DOHH2 (cell line): Measurements from ENCODE around the gene BUB1.

ENCODE experiments used
- H3F3A ChIP-seq: fragments of 200-600 bp; sonication (generic), shearing (Covaris generic); 2 replicates; pipeline ENCODE4 v1.6.0; 2016; ENCODE audit warnings: antibody characterized with exemption, mild to moderate bottlenecking; ENCODE audit not compliant: control insufficient read depth, insufficient read depth
- H3K27ac ChIP-seq: fragments of 200-600 bp; sonication (generic); 2 replicates; pipeline ENCODE4 v1.5.1; 2014; ENCODE audit warnings: low read depth, mild to moderate bottlenecking, low read length, moderate library complexity
- H3K27me3 ChIP-seq: fragments of 200-600 bp; sonication (generic); 2 replicates; pipeline ENCODE4 v1.6.1; 2014; ENCODE audit warnings: mild to moderate bottlenecking, low read length, mixed read lengths; ENCODE audit not compliant: control insufficient read depth
- H3K36me3 ChIP-seq: fragments of 200-600 bp; sonication (generic); 2 replicates; pipeline ENCODE4 v1.6.1; 2014; ENCODE audit warnings: mild to moderate bottlenecking, low read length, moderate library complexity, mixed read lengths; ENCODE audit not compliant: control insufficient read depth
- H3K4me1 ChIP-seq: fragments of 200-600 bp; sonication (generic); 2 replicates; pipeline ENCODE4 v1.6.1; 2014; ENCODE audit warnings: mild to moderate bottlenecking, low read length, mixed read lengths; ENCODE audit not compliant: control insufficient read depth
- H3K4me2 ChIP-seq: fragments of 200-600 bp; sonication (generic); 2 replicates; pipeline ENCODE4 v1.6.0; 2014; ENCODE audit warnings: mild to moderate bottlenecking, low read length, moderate library complexity
- H3K4me3 ChIP-seq: fragments of 200-600 bp; sonication (generic); 2 replicates; pipeline ENCODE4 v1.5.1; 2014; ENCODE audit warnings: mild to moderate bottlenecking, low read length, mixed read lengths
- H3K79me2 ChIP-seq: fragments of 200-600 bp; sonication (generic); 2 replicates; pipeline ENCODE4 v1.6.1; 2014; ENCODE audit warnings: mild to moderate bottlenecking, low read length, mixed read lengths; ENCODE audit not compliant: control insufficient read depth
- H3K9me2 ChIP-seq: fragments of 200-600 bp; sonication (generic); replicated peaks from 2 replicates; pipeline ENCODE4 v1.6.1; 2014; ENCODE audit warnings: mild to moderate bottlenecking, low read length, mixed read lengths; ENCODE audit not compliant: control insufficient read depth
- H3K9me3 ChIP-seq: fragments of 200-600 bp; sonication (generic); 2 replicates; pipeline ENCODE4 v1.6.1; 2014; ENCODE audit warnings: antibody characterized with exemption, low read length, mixed read lengths; ENCODE audit not compliant: control insufficient read depth, insufficient read depth
- H4K20me1 ChIP-seq: fragments of 200-600 bp; sonication (generic); 2 replicates; pipeline ENCODE4 v1.6.0; 2014; ENCODE audit warnings: low read depth, mild to moderate bottlenecking, antibody characterized with exemption, low read length, moderate library complexity; ENCODE audit not compliant: control insufficient read depth, insufficient read depth
- CTCF ChIP-seq: fragments of 200-600 bp; sonication (generic); IDR thresholded peaks from one replicate; pipeline ENCODE4 v1.5.1; 2014; ENCODE audit warnings: antibody characterized with exemption, mild to moderate bottlenecking, low read depth, low read length; ENCODE audit not compliant: poor library complexity, severe bottlenecking
- EZH2phosphoT487 ChIP-seq: fragments of 200-600 bp; sonication (generic); IDR thresholded peaks from 2 replicates; pipeline ENCODE4 v1.6.1; 2017; ENCODE audit warnings: borderline replicate concordance, mild to moderate bottlenecking, antibody characterized with exemption, low read length, moderate library complexity, mixed read lengths

BUB1 gene

DNA sequence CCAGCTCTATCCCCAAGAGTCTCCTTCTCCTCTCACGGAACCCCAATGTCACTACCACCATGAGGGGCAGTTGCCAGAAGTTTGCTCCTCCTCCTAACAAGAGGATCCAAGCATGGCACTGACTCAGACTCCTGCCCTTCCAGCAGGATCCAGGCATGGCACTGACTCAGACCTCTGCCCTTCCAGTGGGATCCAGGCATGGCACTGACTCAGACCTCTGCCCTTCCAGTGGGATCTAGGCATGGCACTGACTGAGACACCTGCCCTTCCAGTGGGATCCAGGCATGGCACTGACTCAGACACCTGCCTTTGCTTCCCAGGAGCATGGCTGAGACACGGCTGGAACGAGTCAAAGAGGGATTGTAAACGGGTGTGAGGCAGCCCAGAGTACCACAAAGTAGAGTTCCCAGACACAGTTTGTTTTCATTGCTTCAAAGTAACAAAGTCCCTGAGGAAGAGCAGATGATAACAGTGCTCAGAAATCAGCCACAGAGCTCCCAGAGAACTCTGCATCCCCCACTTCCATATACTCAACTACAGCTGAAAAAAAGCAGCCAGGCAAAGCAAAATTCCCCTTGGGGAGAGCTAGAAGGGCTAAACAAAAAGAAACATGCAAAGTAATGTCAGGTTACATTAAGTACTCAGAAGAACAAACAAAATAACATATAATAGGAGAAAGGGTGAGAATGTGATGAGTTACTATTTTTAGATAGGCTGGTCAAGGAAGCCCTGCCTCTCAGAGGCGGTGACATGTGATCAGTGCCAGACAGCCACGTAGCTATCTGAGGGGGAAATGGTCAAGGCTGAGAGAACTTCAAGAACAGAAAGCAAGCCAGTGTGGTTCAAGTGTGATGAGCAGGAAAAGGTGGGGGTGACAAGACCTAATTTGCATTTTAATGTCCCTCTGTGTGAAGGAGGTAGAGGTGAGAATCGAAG is 3.0 kb downstream of the BUB1 start:
- H4K20me1 ChIP-seq, result peaks cover 8% of the 10 kb centered on the region; the same call in 1 of the 2 replicates
- H3F3A ChIP-seq, result peaks cover 20% of the 10 kb centered on the region
- peaks cover 71% of the 10 kb centered on the region for H3K79me2 ChIP-seq
- H3K27me3 ChIP-seq, result no peaks in the 10 kb centered on the region
- H3K4me2 ChIP-seq, result peak overlapping the region; percentile 88
- TF ChIP-seq CTCF (no peak), EZH2phosphoT487 (no peak)
- no peaks in the 10 kb centered on the region for H3K9me3 ChIP-seq
- peak overlapping the region; percentile 74 for H3K27ac ChIP-seq
- peaks cover 70% of the 10 kb centered on the region for H3K36me3 ChIP-seq
- peak overlapping the region; percentile 94 for H3K4me3 ChIP-seq
- H3K4me1 ChIP-seq, result peaks cover 33% of the 10 kb centered on the region
- H3K9me2 ChIP-seq, result no peaks in the 10 kb centered on the region

- Histone ChIP-seq H3K9me2 (no peaks in the 10 kb centered on the region), H4K20me1 (peaks cover 8% of the 10 kb centered on the region; the same call in 1 of the 2 replicates), H3K79me2 (peaks cover 84% of the 10 kb centered on the region), H3K9me3 (no peaks in the 10 kb centered on the region), H3K4me1 (peaks cover 22% of the 10 kb centered on the region), H3F3A (peaks cover 16% of the 10 kb centered on the region), H3K4me3 (no peak overlapping the region), H3K27me3 (no peaks in the 10 kb centered on the region), H3K36me3 (peaks cover 87% of the 10 kb centered on the region), H3K4me2 (no peak overlapping the region), H3K27ac (no peak overlapping the region)
- TF ChIP-seq EZH2phosphoT487, result no peak
- TF ChIP-seq CTCF, result no peak
Measured at GRCh38 chr2:110673201-110673600, 4.7 kb downstream of the BUB1 start.

DNA sequence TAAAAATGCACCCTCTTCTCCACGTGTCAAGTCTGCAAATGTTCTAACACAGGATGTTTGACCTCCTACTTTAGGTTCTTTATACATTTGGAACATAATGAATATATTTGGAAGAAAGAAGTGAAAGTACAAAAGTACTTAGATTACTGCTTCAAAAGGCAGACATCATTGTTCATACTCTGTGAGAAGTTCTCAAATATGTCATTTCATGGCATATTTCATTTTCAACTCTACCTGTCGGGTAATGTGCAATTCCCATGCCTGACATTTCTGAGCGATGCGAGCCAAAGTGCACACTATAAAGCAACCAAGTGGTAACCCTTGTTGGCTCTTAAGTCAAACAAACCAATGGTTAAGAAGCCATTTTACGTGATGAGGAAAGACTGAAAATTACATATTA is 7.0 kb downstream of the BUB1 start:
- no peak for TF ChIP-seq CTCF
- TF ChIP-seq EZH2phosphoT487, result no peak
- no peaks in the 10 kb centered on the region for H3K9me2 ChIP-seq
- H3K27me3 ChIP-seq, result no peaks in the 10 kb centered on the region
- H3K36me3 ChIP-seq, result peaks cover 93% of the 10 kb centered on the region
- H4K20me1 ChIP-seq, result peaks cover 4% of the 10 kb centered on the region; the same call in 1 of the 2 replicates
- H3F3A ChIP-seq, result peaks cover 7% of the 10 kb centered on the region
- H3K4me1 ChIP-seq, result peaks cover 15% of the 10 kb centered on the region
- H3K9me3 ChIP-seq, result no peaks in the 10 kb centered on the region
- H3K4me2 ChIP-seq, result no peak overlapping the region
- no peak overlapping the region for H3K27ac ChIP-seq
- no peak overlapping the region for H3K4me3 ChIP-seq
- peaks cover 76% of the 10 kb centered on the region for H3K79me2 ChIP-seq
